Adrenal gland (tissue), 12 donors: ENCODE data around the gene HTR4. TPM values are rescaled to one million over a fixed set of nuclear protein-coding genes. Genes with fewer than 3 reads are reported as not detected.

Experiments
- DNase-seq, 7 donors: peaks; one replicate each; pipeline ENCODE4 v3.0.0-alpha.2; 2019 to 2020
- H3K27ac ChIP-seq, 5 donors: fragments of 200-600 bp; sonication (generic) in 4 of 5; 1 replicate in 3 of 5; 2 replicates in 2 of 5; pipeline versions ENCODE4 v1.5.1 to v1.8.0; 2016 to 2020; ENCODE audit warnings: mild to moderate bottlenecking in 1 of 5
- H3K27me3 ChIP-seq: fragments of 200-600 bp; 2 replicates; pipeline ENCODE4 v1.8.0; 2021
- H3K36me3 ChIP-seq, 2 donors: fragments of 200-600 bp; replicated peaks in 1 of 2; 1 replicate in 1 of 2; 2 replicates in 1 of 2; pipeline versions ENCODE4 v1.5.1 to v1.8.0; 2018 to 2022
- H3K4me1 ChIP-seq, 2 donors: fragments of 200-600 bp; replicated peaks in 1 of 2; 1 replicate in 1 of 2; 2 replicates in 1 of 2; pipeline versions ENCODE4 v1.5.1 to v1.8.0; 2018 to 2021
- H3K4me3 ChIP-seq, 4 donors: fragments of 200-600 bp; sonication (generic) in 3 of 4; one replicate each; pipeline ENCODE4 v1.5.1; 2016 to 2018
- H3K9me3 ChIP-seq, 3 donors: fragments of 200-600 bp; sonication (generic) in 1 of 3; replicated peaks in 1 of 3; 1 replicate in 2 of 3; 2 replicates in 1 of 3; pipeline versions ENCODE4 v1.5.1 to v1.8.0; 2016 to 2021
- CTCF ChIP-seq, 6 experiments: fragments of 450-650 bp in 4 of 6; fragments of 200-600 bp in 2 of 6; sonication (generic) in 1 of 6; IDR thresholded peaks; 1 replicate in 5 of 6; 2 replicates in 1 of 6; pipeline versions ENCODE4 v1.5.1 to v1.8.0; 2016 to 2021; ENCODE audit warnings: antibody characterized with exemption in 6 of 6, mild to moderate bottlenecking in 2 of 6, moderate library complexity in 1 of 6
- POLR2A ChIP-seq, 2 donors: fragments of 450-650 bp; IDR thresholded peaks; one replicate each; pipeline ENCODE4 v1.6.1; 2017; ENCODE audit warnings: antibody characterized with exemption in 2 of 2, mild to moderate bottlenecking in 2 of 2, moderate library complexity in 1 of 2
- WGBS, 4 donors: extraction: QIAGEN DNeasy Blood & Tissue Kit in 2 of 4; methylation state at CpG; one replicate each; pipeline versions ENCODE4 v1.1.5 to v1.1.7; 2013 to 2017; 5-methylcytosine and 5-hydroxymethylcytosine counted together
- intact Hi-C, 2 donors: fragments of 100-400 bp; cut with DNase I; formaldehyde crosslinking; loops; one replicate each; pipeline versions ENCODE4 v1.14.1 to v1.15.0; 2022 to 2023
- polyA plus RNA-seq, 3 donors: library from polyadenylated mRNA; stranded (reverse); fragments of 200-250 nt in 2 of 3; fragments of 350-450 nt in 1 of 3; fragmentation: Illumina TruSeq in 1 of 3; extraction: RNeasy Lipid Tissue Mini Kit (QIAGEN cat#74804) in 1 of 3; gene quantifications; one replicate each; pipeline ENCODE4 v1.2.3, GENCODE V29; 2013 to 2014
- total RNA-seq, 9 donors: library from RNA; depleted of rRNA in 4 of 9; stranded (reverse); fragments of >200 nt in 4 of 9; fragments of 120-200 nt in 1 of 9; fragmentation: NEBNext Ultra II Directional in 1 of 9; extraction: Animal tissue kit (Norgen Biotek cat#: 25700) in 1 of 9; gene quantifications; one replicate each; pipeline versions ENCODE4 v1.1.0 to v1.2.4, GENCODE V29; 2013 to 2023
- donor health status: healthy with polysubstance abuse.
- donor health status: Bipolar disorder and iron deficiency.
- donor health status: DM: yes; HTN: yes; CAD: no.
- donor health status: DM: no; HTN: no; CAD: no.
- donor health status: DM: no; HTN: no; CAD: no.
- donor health status: DM: yes; HTN: yes; CAD: no.

Gene HTR4
- total and polyA plus RNA-seq, 12 donors: 0.11 to 2.6 (median 0.83) TPM; not detected in 1

DNA sequence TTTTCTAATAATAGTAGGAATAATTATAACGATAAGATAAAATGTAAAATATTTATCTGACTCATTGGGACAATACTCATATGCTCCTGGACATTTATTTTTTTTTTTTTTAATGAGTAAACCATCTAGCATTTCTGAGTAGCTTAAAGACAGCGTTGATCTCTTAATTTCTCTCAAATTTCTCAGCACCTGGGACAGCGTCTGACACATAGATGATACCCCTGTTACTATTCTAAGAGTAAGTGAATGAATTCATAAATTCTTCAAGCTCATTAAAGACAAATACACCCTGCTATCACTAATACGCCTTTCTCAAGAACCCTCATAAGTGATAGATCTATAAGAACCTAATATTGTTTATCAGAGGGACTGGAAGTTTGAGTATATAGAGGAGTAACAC is 12.0 kb upstream of the HTR4 start:
- H3K9me3 ChIP-seq: no peaks in the 10 kb centered on the region
- whole genome bisulfite sequencing, 4 donors: 55 to 68% (median 64%) methylated on average over 4 of the region's 4 CpGs
- intact Hi-C loops: no loop called here
- H3K27ac ChIP-seq: no peak overlapping the region
- no peak for TF ChIP-seq CTCF (IDR thresholded peaks at IDR 0.05)
- no peak for TF ChIP-seq POLR2A (IDR thresholded peaks at IDR 0.05)
- no peak overlapping the region for H3K4me3 ChIP-seq
- no peaks in the 10 kb centered on the region for H3K4me1 ChIP-seq
- no peaks in the 10 kb centered on the region for H3K27me3 ChIP-seq
- DNase-seq: no peak
- H3K36me3 ChIP-seq: no peaks in the 10 kb centered on the region

DNA sequence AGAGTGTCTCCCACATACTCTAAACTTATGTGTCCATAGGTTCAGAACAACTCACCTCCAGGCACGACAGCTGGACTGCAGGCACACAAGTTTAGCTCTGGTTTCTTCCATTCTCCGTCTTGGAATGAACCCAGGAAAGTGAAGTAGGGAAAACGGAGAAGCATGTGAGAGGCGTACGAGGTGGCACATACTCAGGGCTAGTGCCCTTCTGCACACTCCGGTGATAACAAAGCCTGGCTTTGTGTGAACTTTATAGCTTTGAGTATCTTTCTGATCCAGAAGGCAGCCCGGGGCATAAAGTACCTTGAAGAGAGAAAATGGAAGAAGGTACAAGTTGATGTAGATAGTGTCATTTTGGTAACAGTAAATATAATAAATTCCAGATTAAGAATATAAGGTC is 11.1 kb upstream of the HTR4 start:
- H3K36me3 ChIP-seq: no peaks in the 10 kb centered on the region
- H3K9me3 ChIP-seq: no peaks in the 10 kb centered on the region
- H3K4me3 ChIP-seq: no peak overlapping the region
- intact Hi-C loops: no loop called here
- no peaks in the 10 kb centered on the region for H3K27me3 ChIP-seq
- no peaks in the 10 kb centered on the region for H3K4me1 ChIP-seq
- DNase-seq: no peak
- no peak overlapping the region for H3K27ac ChIP-seq
- WGBS, 4 donors: 51 to 73% (median 65%) methylated on average over 7 of the region's 7 CpGs
- no peak for TF ChIP-seq CTCF (IDR thresholded peaks at IDR 0.05)
- TF ChIP-seq POLR2A (IDR thresholded peaks at IDR 0.05): no peak

- Histone ChIP-seq H3K27me3 (no peaks in the 10 kb centered on the region), H3K27ac (no peak overlapping the region), H3K4me1 (no peaks in the 10 kb centered on the region), H3K9me3 (no peaks in the 10 kb centered on the region), H3K4me3 (no peak overlapping the region), H3K36me3 (no peaks in the 10 kb centered on the region)
- WGBS, 4 donors: 61 to 81% (median 67%) methylated on average over 2 of the region's 2 CpGs
- intact Hi-C loops: no loop called here
- no peak for TF ChIP-seq CTCF (IDR thresholded peaks at IDR 0.05)
- TF ChIP-seq POLR2A (IDR thresholded peaks at IDR 0.05): no peak
- no peak for DNase-seq
These were observed 9.2 kb upstream of the HTR4 start for GRCh38 chr5:148663509-148663908.

GRCh38 chr5:148660346-148660660 is 6.0 kb upstream of the HTR4 start:
- Histone ChIP-seq H3K36me3 (no peaks in the 10 kb centered on the region), H3K4me1 (no peaks in the 10 kb centered on the region), H3K9me3 (no peaks in the 10 kb centered on the region), H3K27me3 (no peaks in the 10 kb centered on the region), H3K27ac (no peak overlapping the region), H3K4me3 (no peak overlapping the region)
- intact Hi-C loops: no loop called here
- WGBS, 4 donors: 59 to 67% (median 64%) methylated on average over 5 of the region's 5 CpGs
- DNase-seq: no peak
- TF ChIP-seq CTCF (IDR thresholded peaks at IDR 0.05) (no peak), POLR2A (IDR thresholded peaks at IDR 0.05) (no peak)
